ENCODE results near the gene FBXO24.

The FBXO24 gene

GRCh38 chr7:100626530-100627237, 40.6 kb downstream of the FBXO24 start:
- no peak for DNase-seq

- DNase-seq: no peak
Observed at GRCh38 chr7:100627238-100627549, 41.1 kb downstream of the FBXO24 start.

GRCh38 chr7:100629117-100629716, 43.1 kb downstream of the FBXO24 start:
- no peak for DNase-seq

- DNase-seq: no peak
Observed at GRCh38 chr7:100630066-100630465, 43.9 kb downstream of the FBXO24 start.

GRCh38 chr7:100632951-100633717, 47.0 kb downstream of the FBXO24 start:
- DNase-seq: no peak

GRCh38 chr7:100639995-100640516, 53.9 kb downstream of the FBXO24 start:
- DNase-seq: no peak

GRCh38 chr7:100640517-100641440, 54.7 kb downstream of the FBXO24 start:
- DNase-seq: no peak

GRCh38 chr7:100641463-100641859, 55.3 kb downstream of the FBXO24 start, which contains the start of gene TFR2:
Gene TFR2, minus strand, starts transcription at chr7:100641552. Its CDS starts 43 bp downstream, at chr7:100641509.
- no peak for DNase-seq

GRCh38 chr7:100641860-100642533, 55.9 kb downstream of the FBXO24 start:
- no peak for DNase-seq

- no peak for DNase-seq
Observed at GRCh38 chr7:100642534-100642907, 56.4 kb downstream of the FBXO24 start.

- DNase-seq: no peak
Observed at GRCh38 chr7:100649826-100650565, 63.9 kb downstream of the FBXO24 start.
